ENCODE measurements around the gene C16orf46.

- TF ChIP-seq EZH2 (IDR thresholded peaks at IDR 0.05) (no peak), POLR2AphosphoS5 (IDR thresholded peaks at IDR 0.05; ENCODE audit: borderline replicate concordance, low read depth, low read length) (no peak), FOXP2 (optimal IDR thresholded peaks at IDR 0.05; ENCODE audit: control extremely low read depth, extremely low read length, insufficient read depth) (no peak)
Measured at GRCh38 chr16:81095953-81096714, 19.1 kb upstream of the C16orf46 start, which contains the start of gene GCSH.
